ENCODE results near the gene RPP40. TPM values are rescaled to one million over a fixed set of nuclear protein-coding genes. Genes with fewer than 3 reads are reported as not detected.

The RPP40 gene
- total and polyA plus RNA-seq, 9 of the 15 experiments (the other 6 are each of a cell fraction or from before 2014, with no cell fraction given) = 22.6 to 114 (median 39.0) TPM

GRCh38 chr6:4947716-4948115 lies 56.1 kb downstream of the RPP40 start:
- Histone ChIP-seq H3K4me1 (replicated peaks in 1 of 2; ENCODE audit: control insufficient read depth in 2 of 2, insufficient read depth in 2 of 2, low read length in 2 of 2) (peaks cover 2 to 7% of the 10 kb centered on the region in 2 experiments; a peak in 4 of 5 replicates), H3K27me3 (ENCODE audit: control insufficient read depth in 2 of 2, insufficient read depth in 2 of 2, low read length in 2 of 2) (no peaks in the 10 kb centered on the region), H3K27ac (ENCODE audit: extremely low read depth, low read depth, low read length) (no peak overlapping the region), H3K9ac (ENCODE audit: insufficient read depth in 1 of 2, low read depth in 2 of 2, low read length in 2 of 2) (no peak overlapping the region), H4K20me1 (replicated peaks; ENCODE audit: control insufficient read depth, insufficient read depth, low read length) (peaks cover 20% of the 10 kb centered on the region), H3K4me3 (no peak overlapping the region), H3K36me3 (ENCODE audit: control insufficient read depth, insufficient read depth, low read length) (peaks cover 49% of the 10 kb centered on the region; the same call in 2 of the 3 replicates), H3K9me1 (ENCODE audit: control insufficient read depth, insufficient read depth, low read length) (peaks cover 8% of the 10 kb centered on the region), H3K4me2 (ENCODE audit: insufficient read depth, low read length) (no peak overlapping the region), H3K79me2 (ENCODE audit: control insufficient read depth, insufficient read depth, low read length) (peaks cover 6% of the 10 kb centered on the region; the same call in 1 of the 3 replicates), H2AFZ (ENCODE audit: low read depth, low read length) (no peak overlapping the region), H3K9me3 (replicated peaks; ENCODE audit: control insufficient read depth, insufficient read depth, low read depth, low read length) (no peaks in the 10 kb centered on the region)
- POLR2A ChIA-PET = interaction anchor here (1.3 to 1.9 kb wide), 2 partner anchors 9 to 35 kb away, joined by 5 to 6 read pairs; no protein-coding TSS in a partner anchor
- DNase-seq (ENCODE audit: extremely low read depth in 1 of 4, low spot score in 3 of 4) (no peak), ATAC-seq (no peak), FAIRE-seq (no peak)
- TF ChIP-seq NRF1 (conservative IDR thresholded peaks at IDR 0.05 in 1 of 2, IDR thresholded peaks at IDR 0.05 in 1 of 2) (no peak), NR0B1 (IDR thresholded peaks at IDR 0.05; ENCODE audit: partially characterized antibody) (no peak), SMARCB1 (IDR thresholded peaks at IDR 0.05; ENCODE audit: insufficient read length, low read depth) (no peak), ZNF785 (CRISPR knock-in tag; IDR thresholded peaks at IDR 0.05) (no peak), SP2 (IDR thresholded peaks at IDR 0.05; ENCODE audit: extremely low read depth, low read depth, low read length, poor library complexity, severe bottlenecking) (no peak), ZNF511 (CRISPR knock-in tag; IDR thresholded peaks at IDR 0.05) (no peak), GATA2 (CRISPR knock-in tag; IDR thresholded peaks at IDR 0.05) (no peak), KLF1 (tag; IDR thresholded peaks at IDR 0.05) (no peak), LEF1 (IDR thresholded peaks at IDR 0.05) (no peak), UBTF (IDR thresholded peaks at IDR 0.05; ENCODE audit: borderline replicate concordance in 1 of 2, low read depth in 2 of 2, low read length in 2 of 2) (no peak), RBFOX2 (IDR thresholded peaks at IDR 0.05; ENCODE audit: low read depth, low read length) (no peak), IRF1 (CRISPR knock-in tag; IDR thresholded peaks at IDR 0.05; ENCODE audit: borderline replicate concordance) (no peak), RAD51 (IDR thresholded peaks at IDR 0.05; ENCODE audit: borderline replicate concordance, low read depth) (no peak), FOXJ2 (tag; IDR thresholded peaks at IDR 0.05) (no peak), DIDO1 (tag; IDR thresholded peaks at IDR 0.05; ENCODE audit: low read depth) (no peak), SRF (CRISPR knock-in tag; IDR thresholded peaks at IDR 0.05) (no peak)
- CTCF ChIA-PET (ENCODE audit: low intra/inter-chr PET ratio) = no interaction called here
- in situ Hi-C loops (cut with MboI) = no loop called here
- WGBS (ENCODE audit: insufficient coverage, low coverage, missing lambda C conversion rate) = 81% methylated on average over 13 of the region's 13 CpGs
- intact Hi-C loops (cut with micrococcal nuclease) = no loop called here
- BruUV-seq (replicated peaks) = no TSS peak

Measured in K562 (cell line).